ENCODE measurements around the gene JPH2.
"Not testable (repeated sequence)": the region's sequence is repeated elsewhere in the genome, so short reads cannot be mapped to it uniquely, and the experiment has no call there.

Gene JPH2

GRCh38 chr20:44187054-44187771, at the start of gene JPH2:
JPH2 (minus strand) TSS chr20:44187188; CDS start chr20:44186705, 483 bp downstream.
- no peak for DNase-seq (ENCODE audit: low read depth)

GRCh38 chr20:44235702-44236101, 48.7 kb upstream of the JPH2 start:
- no peak for DNase-seq (ENCODE audit: low read depth)

GRCh38 chr20:44234566-44235317, 47.8 kb upstream of the JPH2 start:
- DNase-seq (ENCODE audit: low read depth): no peak

DNA sequence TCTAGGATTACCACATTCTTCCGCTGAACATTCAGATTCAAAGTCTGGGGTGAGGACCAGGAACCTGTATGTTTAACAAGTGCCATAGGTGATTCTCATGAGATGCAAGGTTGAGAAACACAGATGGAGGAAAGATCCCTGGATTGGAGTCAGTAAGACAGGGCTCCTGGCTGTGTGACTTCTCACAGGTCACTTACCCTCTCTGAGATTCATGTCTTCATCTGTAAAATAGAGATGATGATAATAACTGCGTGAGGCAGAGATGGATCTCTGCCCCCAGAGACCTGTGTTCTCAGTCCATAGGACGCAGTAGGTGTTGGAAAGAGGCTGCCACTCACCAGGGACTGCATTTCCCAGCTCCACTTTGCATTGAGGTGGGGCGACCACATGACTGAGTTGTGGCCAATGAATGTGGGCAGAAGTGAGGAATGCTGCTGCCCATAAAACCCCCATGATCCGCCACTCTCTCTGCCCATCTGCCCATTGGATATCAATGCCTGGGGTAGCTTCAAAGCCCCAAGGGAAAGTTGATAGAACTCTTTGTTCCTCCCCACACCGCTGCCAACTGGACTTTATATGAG, 46.5 kb upstream of the JPH2 start:
- no peak for DNase-seq (ENCODE audit: low read depth)

GRCh38 chr20:44232469-44232856, 45.5 kb upstream of the JPH2 start:
- not testable (repeated sequence) for DNase-seq (ENCODE audit: low read depth)

DNA sequence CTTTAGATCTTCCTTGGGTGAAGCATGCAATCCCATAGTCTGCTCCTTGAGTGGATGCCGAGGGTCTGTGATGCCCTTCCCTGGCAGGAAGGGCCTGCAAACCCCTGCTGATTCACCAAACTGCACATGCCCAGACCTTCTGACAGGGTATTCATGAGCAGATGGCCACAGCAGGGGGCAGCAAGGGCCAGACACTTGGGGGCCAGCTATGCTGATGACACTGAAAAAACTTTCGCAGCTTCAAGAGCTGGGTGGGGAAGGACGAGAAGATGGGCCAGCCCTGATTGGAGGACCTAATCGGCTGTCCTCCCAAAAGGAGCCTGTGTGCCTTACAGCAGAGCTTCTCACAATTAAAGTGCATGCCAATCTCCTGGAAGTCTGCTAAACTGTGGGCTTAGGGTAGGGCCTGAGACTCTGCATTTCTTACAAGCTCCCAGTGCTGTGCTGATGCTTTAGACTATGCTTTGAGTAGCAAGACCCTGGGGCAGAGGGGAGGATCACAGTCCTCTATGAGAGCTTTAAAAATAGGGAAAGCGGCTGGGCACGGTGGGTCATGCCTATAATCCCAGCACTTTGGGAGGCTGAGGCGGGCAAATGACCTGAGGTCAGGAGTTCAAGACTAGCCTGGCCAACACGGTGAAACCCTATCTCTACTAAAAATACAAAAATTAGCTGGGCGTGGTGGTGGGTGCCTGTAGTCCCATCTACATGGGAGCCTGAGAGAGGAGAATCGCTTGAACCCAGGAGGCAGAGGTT, 44.9 kb upstream of the JPH2 start:
- DNase-seq (ENCODE audit: low read depth): no peak

DNA sequence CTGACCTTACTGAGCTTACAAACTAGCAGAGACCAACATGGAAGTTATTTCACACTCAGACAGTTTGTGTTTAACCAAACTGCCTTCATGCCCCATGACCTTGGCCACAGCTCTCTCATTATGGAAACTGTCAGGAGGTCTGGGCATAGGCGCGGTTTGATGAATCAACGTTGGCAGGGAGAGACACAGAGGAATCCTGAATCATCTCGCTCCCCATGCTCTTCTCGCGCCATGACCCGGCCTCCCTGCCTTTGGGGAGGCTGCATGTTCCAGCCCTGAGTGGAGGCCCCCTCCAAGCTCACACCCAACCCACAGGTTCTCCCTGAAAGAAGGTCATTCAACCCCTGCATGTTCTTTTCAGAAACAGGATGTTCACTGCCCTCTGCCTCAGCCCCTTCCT, 44.2 kb upstream of the JPH2 start:
- no peak for DNase-seq (ENCODE audit: low read depth)

GRCh38 chr20:44228465-44229258, 41.7 kb upstream of the JPH2 start:
- DNase-seq (ENCODE audit: low read depth): no peak

DNA sequence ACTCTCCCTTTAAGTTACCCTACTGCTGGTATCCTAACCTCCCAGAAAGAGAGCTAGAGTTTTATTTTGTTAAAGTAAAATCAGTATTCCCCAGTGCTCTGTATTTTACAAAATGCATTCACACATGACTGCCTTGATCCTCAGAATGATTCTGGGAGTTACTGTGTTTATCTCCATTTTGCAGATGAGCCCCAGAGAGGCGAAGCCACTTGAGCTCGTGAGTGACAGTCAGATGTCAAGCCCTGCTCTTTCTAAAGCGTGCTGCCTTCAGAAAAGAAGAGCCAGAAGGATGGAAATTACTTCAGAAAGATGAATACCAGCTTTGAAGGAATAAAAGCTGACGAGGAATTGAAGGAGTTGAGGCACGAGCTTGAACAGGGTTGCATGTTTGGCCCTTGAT, 37.6 kb upstream of the JPH2 start:
- DNase-seq (ENCODE audit: low read depth): no peak

GRCh38 chr20:44223721-44224120, 36.7 kb upstream of the JPH2 start:
- no peak for DNase-seq (ENCODE audit: low read depth)

DNA sequence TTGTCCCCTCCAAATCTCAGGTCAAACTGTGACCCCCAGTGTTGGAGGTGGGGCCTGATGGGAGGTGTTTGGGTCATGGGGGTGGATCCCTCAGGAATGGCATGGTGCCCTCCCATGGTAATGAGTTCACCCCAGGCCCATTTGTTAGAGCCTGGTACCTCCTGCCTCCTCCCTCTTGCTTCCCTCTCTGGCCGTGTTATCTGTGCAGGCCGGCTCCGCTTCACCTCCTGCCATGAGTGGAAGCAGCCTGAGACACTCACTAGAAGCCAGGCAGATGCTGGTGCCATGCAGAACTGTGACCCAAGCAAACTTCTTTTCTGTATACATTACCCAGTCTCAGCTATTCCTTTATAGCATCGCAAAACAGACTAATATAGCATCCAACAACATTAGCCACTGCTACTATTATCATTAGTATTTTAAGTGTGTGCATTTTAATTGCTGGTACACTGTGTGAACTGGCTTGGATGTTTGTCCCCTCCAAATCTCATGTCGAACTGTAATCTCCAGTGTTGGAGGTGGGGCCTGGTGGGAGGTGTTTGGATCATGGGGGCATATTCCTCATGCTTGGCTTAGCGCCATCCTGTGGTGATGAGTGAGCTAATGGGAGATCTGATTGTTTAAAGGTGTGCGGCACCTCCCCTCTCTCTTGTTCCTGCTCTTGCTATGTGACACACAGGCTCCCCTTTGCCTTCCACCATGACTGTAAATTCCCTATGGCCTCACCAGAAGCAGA, 35.8 kb upstream of the JPH2 start:
- DNase-seq (ENCODE audit: low read depth): no peak

DNA sequence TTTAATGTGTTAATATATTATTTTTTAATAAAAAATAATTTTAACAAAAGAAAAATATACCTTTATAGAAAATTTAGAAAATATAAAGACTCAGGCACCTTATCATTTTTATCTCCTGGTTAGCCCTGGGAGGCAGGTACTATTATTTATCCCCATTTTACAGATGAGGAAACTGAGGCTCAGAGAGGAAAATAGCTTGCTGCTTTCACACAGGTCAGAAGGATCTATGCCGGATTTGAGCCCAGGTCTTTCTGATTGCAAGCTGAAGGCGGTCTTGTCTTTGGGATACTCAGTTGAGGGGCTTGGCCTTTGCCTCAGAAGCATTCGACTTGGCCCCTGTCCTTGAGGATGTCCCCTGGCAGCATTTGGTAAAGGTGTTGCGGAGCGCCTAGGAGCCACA, 35.0 kb upstream of the JPH2 start:
- DNase-seq (ENCODE audit: low read depth): no peak

DNA sequence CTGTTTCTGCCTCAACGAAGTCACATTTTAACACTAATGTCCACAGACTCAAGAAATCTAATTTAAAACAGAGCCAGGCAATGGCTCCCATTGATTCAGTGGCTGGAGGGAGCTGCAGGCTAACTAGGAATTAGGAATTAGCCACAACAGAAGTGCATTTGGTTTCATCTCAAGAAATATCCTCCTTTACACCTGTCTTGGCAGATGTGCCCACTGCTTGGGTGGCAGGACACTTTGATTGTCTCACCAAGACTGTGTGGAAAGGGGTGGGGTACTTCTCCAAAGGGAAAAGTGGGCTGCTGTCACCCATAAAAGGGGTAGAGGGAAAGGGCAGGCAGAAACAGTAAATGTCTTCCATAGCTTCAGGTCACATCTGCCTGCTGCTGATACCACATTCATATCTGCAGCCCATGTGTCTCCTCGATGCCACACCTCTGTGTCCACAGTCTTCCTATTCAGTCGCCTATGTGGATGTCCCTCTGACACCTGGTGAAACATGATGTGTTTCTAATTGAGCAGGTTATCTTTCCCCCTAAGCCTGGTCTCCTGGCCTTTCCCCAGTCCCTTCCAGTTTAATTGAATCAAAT, 34.5 kb upstream of the JPH2 start:
- no peak for DNase-seq (ENCODE audit: low read depth)

- DNase-seq (ENCODE audit: low read depth): no peak
Observed at GRCh38 chr20:44219791-44220190, 32.8 kb upstream of the JPH2 start.

GRCh38 chr20:44219170-44219730, 32.3 kb upstream of the JPH2 start:
- DNase-seq (ENCODE audit: low read depth): no peak

GRCh38 chr20:44218446-44218845, 31.5 kb upstream of the JPH2 start:
- no peak for DNase-seq (ENCODE audit: low read depth)

DNA sequence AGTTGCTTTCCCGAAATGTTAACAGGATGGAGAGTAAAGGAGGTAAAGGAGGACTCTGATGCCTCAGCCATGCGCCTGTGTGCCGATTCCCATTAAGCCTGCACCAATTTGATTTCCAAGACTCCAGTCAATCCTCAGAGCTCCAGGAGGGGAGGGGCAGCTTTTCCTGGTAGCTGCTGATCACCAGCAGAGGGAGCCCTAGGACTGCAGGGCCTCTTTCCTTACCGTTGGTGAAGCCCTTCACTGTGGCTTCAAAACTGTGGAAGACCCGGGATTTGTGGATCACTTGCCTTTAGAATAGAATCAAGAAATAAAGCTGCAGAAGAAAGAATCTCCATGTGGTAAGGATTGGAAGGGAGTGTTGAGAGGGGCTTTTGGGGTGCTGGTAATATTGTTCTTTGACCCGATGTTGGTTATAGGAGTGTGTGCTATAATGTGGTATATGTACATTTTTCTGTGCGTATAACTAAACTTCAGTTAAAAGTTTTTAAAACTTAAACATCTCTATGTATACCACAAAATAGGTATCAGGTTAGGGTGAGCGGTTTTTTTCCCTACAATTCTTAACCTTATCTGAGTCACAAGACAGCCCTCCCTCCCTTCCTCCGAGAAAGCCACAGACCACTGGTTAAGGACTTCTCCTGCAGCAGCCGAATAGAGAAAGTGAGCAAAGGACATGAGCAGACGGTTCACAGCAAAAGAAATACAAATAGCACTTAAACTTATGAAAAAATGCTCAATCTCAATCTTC, 30.5 kb upstream of the JPH2 start:
- DNase-seq (ENCODE audit: low read depth): peak; percentile 60

- peak; percentile 66 for DNase-seq (ENCODE audit: low read depth)
Observed at GRCh38 chr20:44215125-44215524, 28.1 kb upstream of the JPH2 start.

DNA sequence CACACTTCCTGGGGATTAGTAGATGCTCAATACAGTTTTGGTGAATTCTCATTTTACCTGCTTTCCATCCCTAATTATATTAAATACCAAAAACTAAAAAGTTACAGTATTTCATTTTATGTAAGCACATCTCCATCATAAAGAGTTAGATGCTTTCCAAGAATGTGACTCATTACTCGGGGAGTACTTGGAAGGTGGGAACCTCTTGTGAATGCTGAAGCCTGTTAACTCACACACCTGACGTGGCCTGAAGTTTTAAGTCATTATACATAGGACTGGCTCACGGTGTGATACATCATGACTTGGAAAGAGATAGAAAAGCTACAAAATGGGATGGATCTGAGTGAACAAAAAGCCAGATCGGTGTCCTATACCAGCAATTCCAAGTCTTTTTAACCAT, 25.8 kb upstream of the JPH2 start:
- no peak for DNase-seq (ENCODE audit: low read depth)
